GM19099 (cell line): ENCODE results near the gene USP2.

Source experiments
- POLR2A ChIP-seq: IDR thresholded peaks from 3 replicates; pipeline ENCODE4 v1.6.1; 2011; ENCODE audit warnings: low read depth; ENCODE audit not compliant: insufficient read length; ENCODE audit errors: extremely low read depth

USP2 gene

DNA sequence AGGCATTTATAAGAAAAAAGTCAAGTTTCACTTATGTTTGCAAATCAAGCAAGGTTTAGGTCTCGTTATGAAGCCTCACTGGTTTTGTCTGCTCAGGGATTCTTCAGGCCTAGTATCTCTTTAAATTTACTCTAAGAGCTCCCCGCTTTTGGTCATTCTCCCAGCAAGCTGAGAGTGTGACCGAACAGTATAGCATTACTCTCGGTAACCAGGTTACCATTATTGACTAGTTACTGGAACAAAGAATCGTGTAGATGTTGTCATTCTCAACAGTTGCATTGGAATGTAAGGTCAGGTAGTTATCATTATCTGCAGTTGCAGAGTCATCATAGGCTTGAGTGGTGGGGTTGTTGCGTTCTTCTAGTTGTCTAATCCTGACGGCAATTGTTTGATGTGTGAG lies 9.8 kb upstream of the USP2 start:
- TF ChIP-seq POLR2A: no peak

DNA sequence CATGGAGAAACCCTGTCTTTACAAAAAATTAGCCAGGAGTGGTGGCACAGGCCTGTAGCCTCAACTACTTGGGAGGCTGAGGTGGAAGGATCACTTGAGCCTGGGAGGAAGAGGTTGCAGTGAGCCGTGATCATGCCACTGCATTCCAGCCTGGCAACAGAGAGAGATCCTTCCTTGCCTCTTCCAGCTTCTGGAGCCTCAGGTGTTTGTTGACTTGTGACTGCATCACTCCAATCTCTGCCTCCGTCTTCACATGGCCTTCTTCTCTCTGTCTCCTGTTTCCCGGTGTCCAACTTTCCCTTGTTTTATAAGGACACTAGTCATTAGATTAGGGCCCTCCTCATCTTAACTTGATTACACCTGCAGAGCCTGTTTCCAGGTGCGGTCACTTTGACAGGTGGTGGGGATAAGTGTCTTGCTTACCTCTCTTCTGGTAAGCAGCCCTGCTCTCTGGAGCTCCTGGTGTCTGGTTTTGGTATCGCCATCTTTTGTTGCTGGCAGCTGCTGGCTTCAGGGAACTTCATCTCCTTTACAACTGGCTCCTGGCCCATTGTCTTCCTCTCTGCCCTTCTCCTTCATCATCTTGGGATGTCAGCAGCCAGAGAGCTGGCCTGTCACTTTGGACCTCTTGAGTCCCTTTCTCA lies 8.2 kb upstream of the USP2 start:
- TF ChIP-seq POLR2A: no peak

DNA sequence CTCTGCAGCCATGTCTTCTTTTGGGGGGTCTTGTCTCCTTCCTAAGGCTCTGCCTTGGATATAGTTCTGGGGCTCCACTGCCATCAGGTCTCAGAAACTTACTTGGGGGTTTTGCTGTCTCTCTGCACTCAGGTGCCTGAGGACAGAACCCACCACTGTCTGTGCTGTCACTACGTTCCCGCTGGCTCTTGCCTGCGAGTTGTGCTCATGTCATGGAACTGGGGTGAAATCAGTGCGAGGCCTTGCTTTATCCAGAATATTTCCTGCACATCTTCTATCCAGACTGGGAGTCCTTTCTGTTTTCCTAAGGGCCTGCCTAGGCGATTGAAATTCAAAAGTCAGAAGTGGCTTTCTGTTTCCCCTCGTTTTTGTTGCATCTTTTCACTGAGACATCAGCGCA lies 6.6 kb upstream of the USP2 start:
- no peak for TF ChIP-seq POLR2A

DNA sequence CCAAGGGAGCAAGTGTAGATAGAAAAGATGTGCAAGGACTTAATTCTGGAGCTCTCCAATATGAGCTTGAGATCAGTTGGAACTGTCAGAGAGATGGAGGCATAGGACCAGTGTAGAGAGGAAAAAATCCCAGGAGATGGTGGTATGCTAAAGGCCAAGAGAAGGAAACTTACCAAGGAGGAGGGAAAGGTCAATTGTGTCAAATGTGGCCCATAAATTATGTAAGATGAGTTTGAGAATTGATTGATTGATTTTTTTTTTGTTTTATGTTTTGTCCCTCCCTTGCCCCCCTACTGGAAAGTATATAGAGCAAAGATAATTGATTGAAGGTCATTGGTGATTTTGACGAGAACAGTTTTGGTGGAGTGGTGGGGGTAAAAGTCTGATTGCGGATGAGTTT lies 2.8 kb upstream of the USP2 start:
- no peak for TF ChIP-seq POLR2A

DNA sequence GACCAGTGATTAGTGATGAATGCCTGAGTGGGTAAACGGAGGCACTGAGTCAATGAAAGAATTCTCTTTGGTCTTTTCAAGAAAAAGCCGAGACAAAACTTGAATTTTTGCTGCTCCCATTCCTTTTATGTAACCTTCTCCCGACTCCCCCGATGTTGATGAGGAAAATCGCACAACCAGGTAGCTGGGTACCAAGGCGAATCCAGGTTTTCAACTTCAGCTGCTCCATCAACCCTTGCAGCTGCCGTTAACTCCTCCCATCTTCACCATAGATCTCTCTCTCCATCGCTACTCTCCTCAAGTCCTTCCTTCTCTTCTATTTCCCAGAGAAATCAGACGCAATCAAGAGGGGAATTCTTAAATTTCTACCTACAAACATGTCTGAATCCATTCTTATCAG lies 611 bp upstream of the USP2 start:
- TF ChIP-seq POLR2A: no peak

DNA sequence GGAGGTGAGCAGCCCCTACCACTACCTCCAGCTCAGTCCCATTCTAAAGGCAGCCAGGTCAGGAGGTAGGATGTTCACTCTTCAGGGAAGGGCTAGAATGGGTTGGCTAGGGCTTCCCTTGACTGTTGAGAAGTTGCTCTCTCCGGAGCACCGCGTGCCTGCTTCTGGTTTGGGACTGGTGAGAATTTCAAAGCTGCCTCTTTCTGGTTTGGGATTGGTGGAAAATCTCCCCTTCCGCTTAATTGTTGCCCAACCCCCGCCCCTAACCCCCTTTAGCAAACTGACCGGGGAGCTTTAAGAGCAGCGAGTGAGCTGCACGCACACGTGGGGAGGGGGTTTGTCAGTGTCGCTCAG lies 686 bp downstream of the USP2 start:
- no peak for TF ChIP-seq POLR2A

DNA sequence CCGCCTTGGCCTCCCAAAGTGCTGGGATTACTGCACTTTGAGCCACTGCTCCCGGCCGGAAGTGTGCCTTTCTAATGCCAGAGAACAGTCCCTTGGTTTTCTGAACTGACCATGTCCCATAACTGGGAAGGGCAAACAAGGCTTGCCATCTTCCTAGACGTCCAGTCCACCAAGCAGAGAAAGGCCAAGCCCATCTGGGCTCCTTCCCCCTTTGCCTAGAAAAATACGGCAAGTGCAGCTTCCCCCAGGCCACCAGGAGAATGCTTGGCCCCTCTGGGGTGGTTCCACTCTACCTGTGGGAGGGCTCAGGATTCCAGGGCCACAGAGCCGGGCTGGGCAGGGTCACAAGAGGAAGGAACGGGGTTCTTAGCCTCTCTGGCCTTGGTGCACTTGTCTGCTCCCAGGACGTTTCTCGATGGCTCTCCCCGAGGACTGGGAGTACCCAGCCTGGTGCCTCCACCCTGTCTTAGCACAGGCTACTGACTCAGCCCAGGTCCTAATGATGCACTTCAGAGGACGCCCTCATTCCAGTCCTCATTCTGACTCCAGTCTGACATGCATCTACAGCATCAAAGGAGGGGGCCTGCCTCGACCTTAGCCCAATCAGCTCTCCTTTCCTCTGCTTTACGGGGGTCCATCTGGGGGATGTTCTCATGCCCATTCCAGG lies 1.2 kb downstream of the USP2 start:
- no peak for TF ChIP-seq POLR2A

DNA sequence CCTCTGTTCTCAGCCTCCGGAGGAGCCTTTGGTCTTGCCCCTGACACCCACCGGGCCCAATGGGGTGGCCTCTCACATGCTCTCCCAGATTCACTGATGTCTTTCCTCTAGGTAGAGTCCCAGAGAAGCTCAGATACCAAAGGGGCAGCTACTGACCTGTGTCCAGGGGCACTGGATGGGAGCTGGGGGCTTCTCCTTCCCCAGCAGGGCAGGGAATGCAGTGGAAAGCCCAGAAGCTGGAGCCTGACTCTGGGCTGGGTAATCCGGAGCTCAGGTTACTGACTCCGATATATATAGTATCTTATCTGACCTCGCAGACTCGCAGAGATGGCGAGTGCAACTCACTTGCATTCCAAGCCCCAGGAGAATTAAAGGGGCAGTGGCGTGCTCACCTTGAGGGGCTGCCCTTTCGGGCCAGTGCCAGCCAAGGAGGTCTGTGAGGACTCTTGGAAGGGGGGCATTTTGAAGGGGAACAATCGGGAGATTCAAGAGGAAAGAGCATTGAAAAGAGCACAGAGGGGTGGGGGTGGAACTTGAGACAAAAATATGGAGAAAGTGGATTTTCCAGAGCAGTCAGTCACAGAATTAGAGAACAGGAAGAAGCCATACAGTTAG lies 2.5 kb downstream of the USP2 start:
- TF ChIP-seq POLR2A: no peak

DNA sequence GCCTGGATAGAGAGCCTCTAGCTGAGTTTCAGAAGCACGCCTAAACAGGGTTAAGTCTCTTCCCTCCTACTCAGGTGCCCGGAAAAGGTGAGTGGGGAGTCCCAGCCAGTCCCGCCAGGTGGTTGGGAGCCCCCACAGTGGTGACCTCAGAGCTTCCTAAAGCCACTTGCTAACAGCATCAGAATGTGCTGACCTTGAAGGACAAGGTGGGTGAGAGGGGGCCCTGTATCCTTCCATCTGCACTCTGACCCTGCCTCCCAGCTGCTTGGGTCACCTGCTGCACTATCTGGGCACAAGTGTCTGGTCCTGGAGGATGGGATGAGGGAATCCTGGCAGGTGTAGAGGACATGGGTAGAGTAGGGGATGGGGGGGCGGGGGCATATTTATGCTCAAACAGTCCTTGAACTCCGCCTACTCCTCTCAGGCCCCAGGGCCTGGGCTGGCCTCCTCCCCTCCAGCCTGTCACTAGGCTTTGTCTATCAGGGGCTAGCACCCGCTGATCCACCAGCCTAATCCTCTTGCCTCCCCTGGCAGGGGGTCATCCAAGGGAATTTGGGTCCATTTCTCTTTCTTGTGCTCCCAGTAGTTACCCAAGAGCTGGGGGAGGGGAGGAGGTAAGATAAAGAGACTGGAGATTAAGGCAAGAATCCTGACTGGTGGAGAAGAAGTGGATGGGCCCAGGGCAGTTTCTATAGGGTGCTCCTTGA lies 3.4 kb downstream of the USP2 start:
- no peak for TF ChIP-seq POLR2A

DNA sequence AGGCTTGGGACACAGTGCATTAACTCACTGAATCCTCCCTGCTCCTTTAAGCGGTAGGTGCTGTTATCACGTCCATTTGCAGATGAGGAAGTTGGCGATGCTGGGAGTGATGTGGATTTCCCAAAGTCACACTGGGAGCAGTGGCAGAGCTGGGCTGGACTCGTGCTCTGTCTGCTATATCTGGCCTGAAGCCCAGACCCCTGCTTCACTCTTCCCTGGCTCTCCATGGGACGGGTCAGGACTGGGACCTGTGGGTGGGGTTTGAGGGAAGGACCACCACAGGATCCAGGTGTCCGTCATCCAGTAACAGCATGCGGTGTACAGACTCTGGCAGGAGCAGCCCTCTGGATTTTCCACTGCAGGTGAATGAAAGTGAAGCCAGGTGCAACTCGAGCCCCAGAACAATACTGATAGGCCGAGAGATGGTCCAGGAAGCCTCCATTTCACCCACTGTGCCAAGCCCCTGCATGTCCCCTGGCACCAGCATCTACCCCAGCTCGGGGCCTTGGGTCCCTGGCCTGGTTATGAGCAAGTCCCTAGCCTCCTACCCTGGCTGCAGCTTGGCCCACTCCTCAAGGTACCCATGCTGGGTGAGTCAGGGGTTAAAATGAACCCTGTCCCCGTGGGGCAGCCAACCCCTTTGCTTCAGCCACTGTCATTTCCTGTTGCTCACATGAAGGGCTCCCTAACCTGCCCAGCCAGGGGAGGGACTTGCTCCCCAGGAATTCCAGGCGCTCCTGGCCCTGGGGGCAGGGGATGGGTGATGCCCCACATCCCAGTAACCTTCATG lies 4.2 kb downstream of the USP2 start:
- TF ChIP-seq POLR2A: no peak

DNA sequence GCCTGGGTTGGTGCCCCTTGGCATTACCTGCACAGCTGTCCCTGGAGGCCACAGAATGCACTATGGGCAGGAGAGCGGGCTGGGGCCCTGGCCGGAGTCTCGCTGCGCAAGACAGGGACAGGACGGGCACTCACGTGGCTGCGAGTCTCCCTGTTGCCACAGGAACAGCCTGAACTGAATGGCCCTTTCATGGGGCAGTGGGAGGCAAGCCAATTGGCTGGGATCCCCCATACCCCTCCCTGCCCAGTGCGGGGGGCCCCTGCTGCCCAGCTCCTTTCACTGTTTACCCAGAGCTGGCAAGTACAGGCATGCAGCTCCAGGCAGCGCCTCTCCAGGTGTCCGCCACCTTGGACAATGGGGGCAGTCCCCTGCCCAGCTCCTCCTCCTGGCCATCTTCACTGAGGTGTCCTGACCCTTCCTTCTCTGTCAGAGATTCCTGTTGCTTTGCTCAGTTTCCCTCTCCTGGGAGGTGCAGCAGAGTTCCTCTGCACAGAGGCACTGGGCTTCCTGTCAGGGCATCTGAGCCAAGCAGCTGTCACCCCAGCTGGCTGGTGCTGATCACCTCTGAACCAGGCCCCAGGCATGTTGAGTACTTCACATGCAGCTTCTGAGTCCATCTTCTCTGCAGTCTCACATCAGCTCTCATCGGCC lies 5.2 kb downstream of the USP2 start:
- TF ChIP-seq POLR2A: no peak

DNA sequence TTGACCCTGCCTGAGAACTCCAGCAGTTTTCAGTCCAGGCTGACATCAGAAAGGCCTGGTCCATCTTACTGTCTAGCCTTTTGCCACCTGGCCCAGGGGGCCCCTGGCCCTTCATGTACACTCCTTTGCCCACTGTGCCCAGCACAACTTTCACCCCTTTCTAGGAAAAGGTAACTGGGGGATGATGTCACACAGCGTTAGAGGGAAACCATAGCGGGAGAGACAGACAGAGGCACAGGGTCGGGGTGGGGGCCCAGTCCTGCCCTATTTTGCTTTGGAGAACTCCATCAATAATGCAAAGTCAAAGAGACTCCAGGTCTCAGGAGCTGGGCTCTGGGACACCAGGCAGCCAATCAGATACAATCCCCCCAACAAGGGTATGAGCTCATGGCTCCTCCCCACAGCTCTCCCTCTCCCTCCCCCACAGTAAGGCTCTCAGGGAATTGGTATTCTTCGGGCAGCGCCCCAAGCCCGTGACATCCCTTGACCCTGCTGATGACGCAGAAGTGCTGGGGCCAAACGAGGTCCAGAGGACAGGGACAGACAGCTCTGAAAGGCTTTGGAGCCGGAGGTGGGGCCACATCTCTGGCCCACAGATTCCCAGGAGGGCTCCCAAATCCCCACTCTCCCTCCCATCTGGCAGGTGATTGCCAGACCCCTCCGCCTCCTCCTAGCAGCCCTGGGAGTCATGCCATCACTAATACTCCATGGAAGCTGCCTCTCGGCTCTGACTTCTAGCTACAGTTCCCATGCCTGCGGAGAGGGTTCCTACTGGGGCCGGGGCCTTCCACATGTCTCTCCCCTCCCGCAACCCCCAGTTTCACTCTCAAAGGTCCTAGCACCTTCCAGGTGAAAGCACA lies 5.9 kb downstream of the USP2 start:
- TF ChIP-seq POLR2A: no peak

DNA sequence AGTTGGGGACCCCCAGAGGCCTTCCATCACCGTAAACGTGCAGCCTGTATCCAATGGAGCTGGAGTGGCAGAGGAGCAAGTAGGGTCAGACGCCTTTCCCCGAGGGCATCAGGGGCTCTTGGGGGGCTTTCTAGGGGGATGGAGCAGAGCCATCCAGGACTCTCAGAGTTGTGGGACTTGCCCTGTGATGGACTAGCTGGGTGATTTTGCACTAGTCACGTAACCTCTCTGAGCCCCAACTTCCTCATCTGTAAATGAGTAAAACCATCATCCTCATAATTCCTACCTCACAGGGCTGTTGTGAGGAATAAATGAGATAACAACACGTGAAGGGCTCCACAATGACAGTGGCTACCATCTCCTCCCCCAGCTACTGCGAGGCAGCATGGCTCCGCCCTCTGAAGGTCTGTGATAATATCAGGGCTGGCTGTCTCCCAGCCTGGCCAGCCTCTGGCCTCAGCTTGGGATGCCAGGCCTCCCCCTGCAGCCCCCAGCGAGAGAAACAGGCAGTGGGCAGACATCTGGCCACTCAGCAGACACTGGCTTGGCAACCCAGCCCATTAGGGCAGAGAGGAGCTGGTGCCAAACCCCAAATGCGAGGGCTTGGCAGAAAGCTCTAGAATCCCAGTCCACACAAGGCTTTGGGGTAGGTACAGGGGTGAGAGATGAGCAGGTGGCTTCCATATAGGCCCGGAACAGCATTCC lies 6.7 kb downstream of the USP2 start:
- no peak for TF ChIP-seq POLR2A

DNA sequence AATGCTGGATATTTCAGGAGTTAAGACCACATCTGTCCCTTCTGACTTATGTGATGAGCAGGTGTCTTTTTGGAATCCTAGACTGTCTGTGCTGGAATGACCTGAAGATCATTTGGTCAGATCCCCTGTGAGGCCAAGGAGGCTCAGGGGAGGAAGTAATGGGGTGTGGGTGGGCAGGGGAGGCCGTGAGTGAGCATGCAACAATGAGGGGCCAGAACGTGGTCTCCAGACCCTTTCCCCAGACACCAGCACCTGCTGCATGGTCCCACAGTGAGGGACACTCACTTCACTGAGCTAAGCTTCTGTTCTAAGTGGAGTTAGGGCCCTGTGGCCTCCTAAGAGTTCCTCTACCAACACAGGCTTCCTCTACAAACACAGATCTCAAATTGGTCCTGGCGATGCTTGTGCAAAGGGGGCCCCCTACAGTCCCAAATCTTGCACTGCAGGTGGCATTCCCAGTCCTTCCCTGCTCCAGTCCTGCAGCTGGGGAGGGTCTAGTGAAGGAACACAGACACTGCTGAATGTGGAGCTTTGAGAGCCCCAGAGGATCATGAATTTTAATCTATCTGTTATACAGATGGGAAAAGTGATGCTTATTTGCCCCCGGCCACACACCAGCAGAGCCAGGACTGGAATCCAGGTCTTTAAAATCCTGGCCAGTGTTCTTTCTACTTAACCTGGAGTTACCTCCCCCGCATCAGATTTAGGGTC lies 7.4 kb downstream of the USP2 start:
- TF ChIP-seq POLR2A: no peak
